Endothelial cell of coronary artery (primary cell): ENCODE measurements around the gene TTC21B. TPM values are rescaled to one million over a fixed set of nuclear protein-coding genes. Genes with fewer than 3 reads are reported as not detected.

Experiments
- total RNA-seq: library from RNA; depleted of rRNA; stranded (reverse); fragments of >200 nt; gene quantifications from 2 replicates; pipeline ENCODE4 v1.2.3, GENCODE V29; 2014

The TTC21B gene
- total RNA-seq = 21.1 and 34.4 TPM in 2 replicates

DNA sequence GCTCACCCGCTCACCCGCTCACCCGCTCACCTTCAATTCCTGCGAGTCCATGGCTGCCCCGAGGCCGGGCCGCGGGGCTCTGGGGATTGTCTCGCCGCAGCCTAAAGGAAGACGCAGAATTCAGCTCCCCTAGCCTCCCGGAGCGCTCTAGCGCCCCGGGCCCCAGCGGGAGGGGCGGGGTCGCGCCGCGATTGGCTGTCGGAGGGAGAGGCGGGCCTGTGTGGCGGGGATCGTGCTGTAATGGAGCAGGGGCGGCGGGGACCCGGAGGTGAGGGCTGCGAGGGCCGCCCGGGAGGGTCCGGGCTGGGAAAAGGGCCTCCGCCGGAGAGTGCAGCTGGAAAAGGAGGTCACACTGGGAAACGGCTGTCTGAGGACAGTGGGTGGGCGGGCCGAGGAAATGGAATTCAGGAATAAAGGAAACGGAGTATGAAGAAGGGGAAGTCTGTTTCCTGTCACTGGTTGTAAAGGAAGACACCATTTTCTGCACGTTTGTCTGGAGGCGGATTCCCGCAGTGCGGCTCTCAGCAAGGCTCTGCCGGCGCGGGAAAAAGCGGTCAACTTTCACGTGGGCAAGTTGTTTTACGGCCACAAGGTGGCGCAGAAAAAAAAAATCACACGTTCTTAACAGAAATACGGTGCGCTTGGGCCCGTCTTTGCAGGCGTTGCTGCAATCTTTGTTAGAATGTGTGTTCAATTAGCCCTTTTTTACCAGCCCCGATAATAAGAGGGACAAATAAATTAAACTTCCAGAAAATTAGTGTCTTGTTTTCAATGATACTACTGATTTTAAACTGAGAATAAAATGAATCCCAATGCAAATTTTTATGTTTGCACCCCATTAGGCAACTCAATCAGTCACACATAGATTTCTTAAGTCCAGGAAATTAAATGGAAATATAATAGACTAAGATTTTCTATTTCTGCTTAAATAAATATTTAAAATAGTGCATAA lies at the start of gene TTC21B:
TTC21B (minus strand) TSS at position 122 of the 952 bp plus-strand sequence; CDS start at position 51, 71 bp downstream.

Other genes starting within 250 kb of the TTC21B start
- 0.09 TPM in 2 replicates for gene GALNT3, start 159.5 kb downstream of the TTC21B start, total RNA-seq
- under 0.01 TPM in 1 of 2 replicates, not detected in the other for gene SCN1A, start 174.2 kb upstream of the TTC21B start, total RNA-seq